LNCAP (cell line): ENCODE measurements around the gene PITX1.

ENCODE experiments used
- CTCF ChIP-seq: fragments of 450-650 bp; IDR thresholded peaks from 2 replicates; pipeline ENCODE4 v1.5.1; 2017; ENCODE audit warnings: mild to moderate bottlenecking

The PITX1 gene

DNA sequence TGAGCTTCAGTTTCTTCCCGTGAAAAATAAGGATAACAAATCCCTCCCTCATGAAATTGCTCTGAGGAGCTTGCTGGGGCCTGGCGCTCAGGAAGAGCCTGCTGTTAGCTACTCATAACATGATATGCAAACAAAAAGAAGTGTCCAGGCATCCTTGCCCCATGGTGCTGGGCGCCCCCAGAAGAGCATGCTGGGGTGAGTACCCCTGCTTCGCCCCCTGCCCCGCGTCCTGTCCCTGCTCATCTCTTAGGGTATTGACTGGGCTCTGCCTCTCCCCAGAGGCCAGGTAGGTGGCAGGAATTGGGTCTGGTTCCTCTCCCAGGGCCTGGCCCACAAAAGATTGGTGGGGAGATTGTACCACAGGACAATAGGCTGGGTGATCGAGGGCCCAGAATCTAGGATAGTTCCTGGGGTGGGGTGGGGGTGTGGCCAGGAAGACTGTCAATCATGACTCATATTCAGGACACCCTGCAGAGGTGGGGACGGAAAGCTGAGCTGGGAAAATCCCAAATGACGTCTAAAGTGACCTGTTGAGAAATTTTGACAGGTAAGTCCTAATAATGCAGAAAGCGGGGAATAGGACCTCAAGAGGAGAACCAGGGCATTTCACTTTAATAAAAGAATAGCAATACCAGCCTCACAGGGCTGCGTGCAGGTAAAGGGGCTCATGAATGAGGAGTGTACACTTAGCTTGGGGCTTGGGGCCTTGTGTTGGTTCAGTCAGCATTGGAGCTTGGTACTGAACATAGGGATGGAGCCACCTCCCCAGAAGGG, 8.9 kb downstream of the PITX1 start:
- no peak for TF ChIP-seq CTCF

DNA sequence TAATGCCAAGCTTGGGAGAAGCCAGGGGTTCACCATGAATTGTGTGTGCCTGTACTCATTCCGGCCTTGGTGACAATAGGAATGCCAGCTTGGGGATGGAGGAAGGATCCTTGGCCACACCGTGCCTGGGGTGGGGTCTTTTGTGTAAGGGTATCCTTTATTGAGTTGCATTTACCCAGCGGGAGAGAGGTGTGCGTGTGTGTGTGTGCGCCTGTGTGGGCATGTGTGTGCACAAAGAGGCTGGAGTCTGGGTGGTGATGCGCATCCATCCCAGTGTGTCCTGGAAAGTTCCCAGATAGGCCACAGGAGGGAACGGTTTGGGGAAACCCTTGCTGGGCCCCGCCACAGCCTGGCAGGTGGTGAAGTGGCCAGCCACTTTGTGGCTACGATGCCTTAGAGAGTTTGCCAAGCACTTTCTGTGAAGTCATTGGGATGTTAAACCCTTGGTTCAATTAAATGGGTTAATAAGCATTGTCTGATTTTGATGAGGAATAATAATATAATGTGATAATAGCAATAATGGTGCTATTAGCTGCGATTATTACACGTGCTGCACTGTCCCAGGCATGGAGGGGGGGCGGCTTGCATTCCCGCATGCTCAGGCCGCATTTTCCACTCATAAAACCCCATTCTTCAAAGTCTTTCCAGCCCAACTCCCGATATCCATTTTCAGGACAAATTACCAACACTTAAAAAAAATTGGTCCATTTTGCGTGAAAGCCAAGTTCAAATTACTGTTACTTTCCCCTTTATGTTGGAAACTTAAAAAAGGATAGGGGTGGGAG, 13.7 kb downstream of the PITX1 start:
- no peak for TF ChIP-seq CTCF

DNA sequence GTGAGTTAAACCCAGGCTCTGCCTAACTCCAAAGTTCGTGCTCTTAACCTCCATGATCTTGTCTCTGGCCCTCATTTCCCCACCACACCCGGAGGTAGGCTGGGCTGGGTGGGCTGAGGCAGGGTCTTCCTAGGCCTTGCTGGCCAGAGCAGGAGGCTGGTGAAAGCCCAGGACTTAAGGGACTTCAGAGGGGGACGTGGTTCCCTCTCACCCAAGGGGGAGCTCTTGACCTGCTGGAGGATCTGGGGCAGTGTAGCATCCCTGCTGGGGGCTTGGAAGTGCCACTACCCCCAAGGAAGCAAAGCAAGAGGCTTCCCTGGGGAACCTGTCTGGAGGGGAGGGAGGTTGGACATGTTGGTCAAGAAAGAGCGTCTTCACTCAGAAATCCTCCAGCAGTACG, 14.7 kb downstream of the PITX1 start:
- no peak for TF ChIP-seq CTCF

- TF ChIP-seq CTCF, result no peak
Observed at GRCh38 chr5:135018457-135018856, 15.6 kb downstream of the PITX1 start.

- TF ChIP-seq CTCF, result no peak
Observed at GRCh38 chr5:135016861-135017290, 17.2 kb downstream of the PITX1 start.

- no peak for TF ChIP-seq CTCF
Observed at GRCh38 chr5:135015942-135016341, 18.1 kb downstream of the PITX1 start.

- TF ChIP-seq CTCF, result no peak
Observed at GRCh38 chr5:135013947-135014570, 20.0 kb downstream of the PITX1 start.
